Psoas muscle (tissue), 8 donors: ENCODE measurements around the gene HEATR5A. TPM values are rescaled to one million over a fixed set of nuclear protein-coding genes. Genes with fewer than 3 reads are reported as not detected.
A peak's percentile ranks its signal among the peaks of the same experiment; 100 is the strongest.

Experiments used
- ATAC-seq, 4 donors: fragments of 200-7000 bp; cut with Tn5 transposase; one replicate each; pipeline ENCODE4 v1.9.1; 2020; ENCODE audit warnings: moderate library complexity in 3 of 4, mild to moderate bottlenecking in 2 of 4
- DNase-seq, 2 donors: peaks; one replicate each; pipeline ENCODE4 v3.0.0-alpha.2; 2020
- H3K27ac ChIP-seq: fragments of 200-600 bp; one replicate; pipeline ENCODE4 v1.8.0; 2022
- H3K27me3 ChIP-seq, 3 donors: fragments of 200-600 bp in 1 of 3; one replicate each; pipeline versions ENCODE4 v1.6.1 to v1.8.0; 2013 to 2022; ENCODE audit warnings: low read length in 2 of 3, mild to moderate bottlenecking in 2 of 3, moderate library complexity in 1 of 3; ENCODE audit not compliant: insufficient read depth in 3 of 3
- H3K36me3 ChIP-seq, 2 donors: fragments of 200-600 bp in 1 of 2; one replicate each; pipeline versions ENCODE4 v1.6.1 to v1.8.0; 2013 to 2022; ENCODE audit warnings: low read depth in 1 of 2, mild to moderate bottlenecking in 1 of 2, moderate library complexity in 1 of 2; ENCODE audit not compliant: insufficient read depth in 1 of 2
- H3K4me1 ChIP-seq: fragments of 200-600 bp; one replicate; pipeline ENCODE4 v1.8.0; 2022
- H3K4me3 ChIP-seq: fragments of 200-600 bp; one replicate; pipeline ENCODE4 v1.8.0; 2022; ENCODE audit warnings: mild to moderate bottlenecking
- H3K9me3 ChIP-seq: fragments of 200-600 bp; one replicate; pipeline ENCODE4 v1.8.0; 2022
- WGBS, 3 donors: extraction: QIAGEN DNeasy Blood & Tissue Kit; methylation state at CpG; one replicate each; pipeline versions ENCODE4 v1.1.6 to v1.1.7; 2013; 5-methylcytosine and 5-hydroxymethylcytosine counted together
- intact Hi-C, 2 donors: fragments of 100-400 bp; cut with DNase I; formaldehyde crosslinking; loops; one replicate each; pipeline versions ENCODE4 v1.11.0 to v1.14.2; 2022
- polyA plus RNA-seq, 3 donors: library from polyadenylated mRNA; stranded (reverse); fragments of 200-250 nt; gene quantifications; one replicate each; pipeline ENCODE4 v1.2.3, GENCODE V29; 2013
- total RNA-seq, 4 donors: library from RNA; stranded (reverse); fragmentation: NEBNext Ultra II Directional in 2 of 4; extraction: Animal tissue kit (Norgen Biotek cat#: 25700) in 2 of 4; gene quantifications; one replicate each; pipeline versions ENCODE4 v1.2.1 to v1.2.4, GENCODE V29; 2021 to 2023
- TF ChIP-seq, protein P1 (sequence below): fragments of 200-600 bp; IDR thresholded peaks from one replicate; pipeline ENCODE4 v1.8.0; 2022; ENCODE audit warnings: antibody characterized with exemption
- donor health status: healthy with polysubstance abuse.
- donor health status: DM: no; HTN: no; CAD: no; lungs with moderate emphysema.
- donor health status: Bipolar disorder and iron deficiency.
- donor health status: healthy.
- donor health status: DM: yes; HTN: yes; CAD: no.
- donor health status: DM: no; HTN: no; CAD: no.
- donor health status: DM: no; HTN: no; CAD: no.
- donor health status: DM: yes; HTN: yes; CAD: no.

The HEATR5A gene
- total and polyA plus RNA-seq, 7 donors, result 10.2 to 40.4 (median 21.5) TPM

DNA sequence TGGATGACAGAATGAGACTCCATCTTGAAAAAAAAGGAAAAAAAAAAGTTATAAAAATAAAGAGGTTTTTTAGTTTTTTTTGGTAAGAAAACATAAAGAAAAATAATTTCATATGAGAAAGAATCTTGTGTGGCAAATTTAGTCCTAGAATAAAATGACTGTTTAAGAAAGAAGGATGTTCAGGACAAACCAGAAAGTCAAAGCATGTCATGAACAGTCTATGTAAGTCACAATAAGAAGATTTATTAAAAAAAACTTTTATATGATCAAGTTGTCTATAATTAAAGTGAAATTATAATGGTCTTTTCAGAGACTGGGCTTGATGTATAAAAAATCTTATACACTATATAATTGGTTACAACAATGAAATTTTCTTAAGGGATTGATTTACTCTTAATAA, 144.6 kb downstream of the HEATR5A start:
- TF ChIP-seq, protein P1, sequence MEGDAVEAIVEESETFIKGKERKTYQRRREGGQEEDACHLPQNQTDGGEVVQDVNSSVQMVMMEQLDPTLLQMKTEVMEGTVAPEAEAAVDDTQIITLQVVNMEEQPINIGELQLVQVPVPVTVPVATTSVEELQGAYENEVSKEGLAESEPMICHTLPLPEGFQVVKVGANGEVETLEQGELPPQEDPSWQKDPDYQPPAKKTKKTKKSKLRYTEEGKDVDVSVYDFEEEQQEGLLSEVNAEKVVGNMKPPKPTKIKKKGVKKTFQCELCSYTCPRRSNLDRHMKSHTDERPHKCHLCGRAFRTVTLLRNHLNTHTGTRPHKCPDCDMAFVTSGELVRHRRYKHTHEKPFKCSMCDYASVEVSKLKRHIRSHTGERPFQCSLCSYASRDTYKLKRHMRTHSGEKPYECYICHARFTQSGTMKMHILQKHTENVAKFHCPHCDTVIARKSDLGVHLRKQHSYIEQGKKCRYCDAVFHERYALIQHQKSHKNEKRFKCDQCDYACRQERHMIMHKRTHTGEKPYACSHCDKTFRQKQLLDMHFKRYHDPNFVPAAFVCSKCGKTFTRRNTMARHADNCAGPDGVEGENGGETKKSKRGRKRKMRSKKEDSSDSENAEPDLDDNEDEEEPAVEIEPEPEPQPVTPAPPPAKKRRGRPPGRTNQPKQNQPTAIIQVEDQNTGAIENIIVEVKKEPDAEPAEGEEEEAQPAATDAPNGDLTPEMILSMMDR, result no peak
- no peak for DNase-seq
- no peaks in the 10 kb centered on the region for H3K36me3 ChIP-seq
- ATAC-seq, result no peak
- H3K4me3 ChIP-seq, result no peak overlapping the region
- H3K27me3 ChIP-seq, result no peaks in the 10 kb centered on the region
- no peaks in the 10 kb centered on the region for H3K4me1 ChIP-seq
- intact Hi-C loops, result no loop called here
- H3K9me3 ChIP-seq, result peaks cover 5% of the 10 kb centered on the region
- no peak overlapping the region for H3K27ac ChIP-seq

DNA sequence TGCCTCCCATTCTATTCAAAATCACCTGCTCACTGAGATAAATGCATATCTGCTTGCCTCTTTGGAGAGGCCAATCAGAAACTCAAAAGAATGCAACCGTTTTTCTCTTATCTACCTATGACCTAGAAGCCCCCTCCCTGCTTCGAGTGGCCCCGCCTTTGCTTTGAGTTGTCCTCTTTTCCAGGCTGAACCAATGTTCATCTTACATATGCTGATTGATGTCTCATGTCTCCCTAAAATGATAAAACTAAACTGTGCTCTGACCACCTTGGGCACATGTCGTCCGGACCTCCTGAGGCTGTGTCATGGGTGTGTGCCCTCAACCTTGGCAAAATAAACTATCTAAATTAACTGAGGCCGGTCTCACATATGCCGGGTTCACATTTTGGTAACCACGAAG, 148.7 kb downstream of the HEATR5A start:
- ATAC-seq, result no peak
- TF ChIP-seq, protein P1, result no peak

DNA sequence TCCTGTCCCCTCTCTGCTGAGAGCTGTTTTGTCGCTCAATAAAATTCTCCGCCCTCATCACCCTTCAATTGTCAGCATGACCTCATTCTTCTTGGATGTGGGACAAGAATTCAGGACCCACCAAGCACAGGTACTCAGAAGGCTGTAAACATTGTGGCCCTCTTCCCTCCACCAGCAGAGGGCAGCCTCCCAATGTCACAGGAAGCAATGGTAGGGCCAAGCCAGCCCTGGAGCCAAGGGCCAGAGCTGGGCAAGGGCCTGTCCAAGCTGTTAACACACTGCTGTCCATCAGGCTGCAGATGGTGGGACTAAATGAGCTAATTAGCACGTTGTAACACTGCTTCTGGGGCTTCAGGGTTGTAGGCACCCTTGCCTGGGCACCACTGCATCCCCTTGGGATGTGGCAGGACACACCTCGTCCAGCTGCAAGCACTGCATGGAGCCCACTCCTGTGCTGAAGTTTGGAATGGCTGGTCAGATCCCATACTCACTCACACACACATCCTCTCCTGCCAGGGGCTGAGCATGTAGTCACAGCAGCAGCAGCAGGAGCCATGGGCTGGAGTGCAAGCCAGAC, 150.1 kb downstream of the HEATR5A start:
- Histone ChIP-seq H3K4me1 (no peaks in the 10 kb centered on the region), H3K27ac (no peak overlapping the region), H3K4me3 (no peak overlapping the region), H3K36me3 (no peaks in the 10 kb centered on the region), H3K9me3 (no peaks in the 10 kb centered on the region), H3K27me3 (no peaks in the 10 kb centered on the region)
- peak in 2 of 4 donors; percentile 42 to 46 for ATAC-seq
- DNase-seq, result peak in 1 of 2 donors; percentile 21
- TF ChIP-seq, protein P1, result no peak
- intact Hi-C loops, result no loop called here
- 76 to 81% (median 80%) methylated on average over 4 of the region's 4 CpGs for WGBS, 3 donors

More for the DNA sequence above, 148.7 kb downstream of the HEATR5A start:
- Histone ChIP-seq H3K4me3 (no peak overlapping the region), H3K27ac (no peak overlapping the region), H3K27me3 (no peaks in the 10 kb centered on the region), H3K36me3 (no peaks in the 10 kb centered on the region), H3K4me1 (no peaks in the 10 kb centered on the region), H3K9me3 (no peaks in the 10 kb centered on the region)
- no peak for DNase-seq
- 92 to 94% (median 93%) methylated on average over 8 of the region's 8 CpGs for WGBS, 3 donors
- intact Hi-C loops, result no loop called here

DNA sequence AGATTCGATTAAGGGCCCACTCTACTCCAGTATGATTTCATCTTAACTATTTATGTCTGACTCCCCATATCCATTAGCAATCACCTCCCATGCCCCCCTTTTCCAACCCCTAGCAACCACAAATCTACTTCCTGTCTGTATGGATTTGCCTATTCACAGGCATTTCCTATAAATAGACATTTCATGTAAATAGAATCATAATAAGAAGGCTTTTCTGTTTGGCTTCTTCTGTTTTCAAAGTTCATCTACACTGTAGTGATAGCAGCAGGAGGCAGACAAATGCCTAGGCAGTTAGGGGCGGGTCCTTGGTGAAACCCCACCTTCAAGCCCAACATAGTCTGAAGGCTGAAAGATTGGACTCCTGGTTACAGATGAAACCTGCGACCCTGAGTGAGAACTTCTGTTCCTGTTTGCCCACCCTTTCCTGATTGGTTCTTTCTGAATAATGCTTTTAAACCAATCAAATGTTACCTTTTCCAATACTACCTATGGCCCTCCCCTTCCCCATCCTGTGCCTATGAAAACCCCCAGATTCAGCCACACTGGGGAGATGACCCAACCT, 150.6 kb downstream of the HEATR5A start:
- no peaks in the 10 kb centered on the region for H3K4me1 ChIP-seq
- DNase-seq (no peak), ATAC-seq (no peak)
- TF ChIP-seq, protein P1, result no peak
- WGBS, 3 donors, result 90 to 95% (median 95%) methylated on average over 3 of the region's 3 CpGs
- H3K4me3 ChIP-seq, result no peak overlapping the region
- no peak overlapping the region for H3K27ac ChIP-seq
- intact Hi-C loops, result no loop called here
- no peaks in the 10 kb centered on the region for H3K9me3 ChIP-seq
- H3K36me3 ChIP-seq, result no peaks in the 10 kb centered on the region
- H3K27me3 ChIP-seq, result no peaks in the 10 kb centered on the region

DNA sequence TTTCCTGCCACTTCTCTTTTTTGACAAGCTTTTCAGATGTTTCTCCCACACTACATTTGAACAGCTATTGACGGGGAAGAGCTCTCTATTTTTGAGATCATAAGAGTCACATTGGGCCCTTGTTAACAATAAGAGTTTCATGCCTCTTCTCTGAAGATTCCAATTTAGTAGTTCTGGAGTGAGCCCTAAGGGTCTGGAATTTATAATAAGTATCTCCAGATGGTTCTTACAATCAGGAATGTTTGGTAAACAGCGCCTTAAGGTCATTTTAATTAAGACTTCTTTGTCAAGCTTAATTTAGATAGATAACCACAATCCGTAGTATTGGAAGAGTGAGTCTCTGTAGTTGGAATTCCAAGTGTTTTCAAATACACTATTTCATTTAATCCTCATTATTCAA, 152.1 kb downstream of the HEATR5A start:
- no peaks in the 10 kb centered on the region for H3K36me3 ChIP-seq
- H3K4me3 ChIP-seq, result no peak overlapping the region
- ATAC-seq (no peak), DNase-seq (no peak)
- intact Hi-C loops, result no loop called here
- TF ChIP-seq, protein P1, result no peak
- no peaks in the 10 kb centered on the region for H3K9me3 ChIP-seq
- WGBS, 3 donors, result 91 to 96% (median 93%) methylated on average over 3 of the region's 3 CpGs
- H3K27ac ChIP-seq, result no peak overlapping the region
- H3K27me3 ChIP-seq, result no peaks in the 10 kb centered on the region
- peaks cover 8% of the 10 kb centered on the region for H3K4me1 ChIP-seq
